ENCODE data around the gene ZNF846.

DNA sequence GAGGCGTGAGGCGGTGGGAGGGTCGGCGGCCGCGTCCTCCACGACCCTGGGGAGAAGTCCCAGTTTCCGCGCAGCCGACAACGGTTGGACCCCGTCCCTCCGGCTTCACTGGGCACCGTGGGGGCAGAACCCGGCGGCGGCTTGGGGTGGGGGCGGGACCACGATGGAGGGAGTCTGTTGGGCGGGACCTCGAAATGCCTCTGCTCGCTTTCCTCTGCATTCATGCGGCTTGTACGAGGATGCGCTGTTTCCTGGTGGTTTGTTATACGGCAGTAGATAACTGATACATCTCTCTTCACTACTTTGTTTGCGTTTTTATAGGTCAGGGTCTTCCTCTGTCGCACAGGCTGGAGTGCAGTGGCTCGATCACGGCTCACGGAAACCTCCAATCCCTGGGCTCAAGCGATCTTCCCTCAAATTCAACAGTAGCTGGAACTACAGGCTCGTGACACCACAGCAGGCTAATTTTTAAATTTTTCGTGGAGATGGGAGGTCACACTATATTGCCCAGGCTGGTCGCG lies 24.6 kb upstream of the ZNF846 start:
- TF ChIP-seq POLR2A (IDR thresholded peaks at IDR 0.05): peak in 1 of 2 donors; percentile 17
- TF ChIP-seq, protein P1, sequence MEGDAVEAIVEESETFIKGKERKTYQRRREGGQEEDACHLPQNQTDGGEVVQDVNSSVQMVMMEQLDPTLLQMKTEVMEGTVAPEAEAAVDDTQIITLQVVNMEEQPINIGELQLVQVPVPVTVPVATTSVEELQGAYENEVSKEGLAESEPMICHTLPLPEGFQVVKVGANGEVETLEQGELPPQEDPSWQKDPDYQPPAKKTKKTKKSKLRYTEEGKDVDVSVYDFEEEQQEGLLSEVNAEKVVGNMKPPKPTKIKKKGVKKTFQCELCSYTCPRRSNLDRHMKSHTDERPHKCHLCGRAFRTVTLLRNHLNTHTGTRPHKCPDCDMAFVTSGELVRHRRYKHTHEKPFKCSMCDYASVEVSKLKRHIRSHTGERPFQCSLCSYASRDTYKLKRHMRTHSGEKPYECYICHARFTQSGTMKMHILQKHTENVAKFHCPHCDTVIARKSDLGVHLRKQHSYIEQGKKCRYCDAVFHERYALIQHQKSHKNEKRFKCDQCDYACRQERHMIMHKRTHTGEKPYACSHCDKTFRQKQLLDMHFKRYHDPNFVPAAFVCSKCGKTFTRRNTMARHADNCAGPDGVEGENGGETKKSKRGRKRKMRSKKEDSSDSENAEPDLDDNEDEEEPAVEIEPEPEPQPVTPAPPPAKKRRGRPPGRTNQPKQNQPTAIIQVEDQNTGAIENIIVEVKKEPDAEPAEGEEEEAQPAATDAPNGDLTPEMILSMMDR (IDR thresholded peaks at IDR 0.05): no peak
- no peak for TF ChIP-seq EP300 (IDR thresholded peaks at IDR 0.05)

Measured in tibial nerve (tissue), 4 donors.